ENCODE measurements around the gene DMGDH. TPM values are rescaled to one million over a fixed set of nuclear protein-coding genes. Genes with fewer than 3 reads are reported as not detected.

DMGDH gene
- total RNA-seq, result under 1 TPM; 0.23 to 0.30 TPM

DNA sequence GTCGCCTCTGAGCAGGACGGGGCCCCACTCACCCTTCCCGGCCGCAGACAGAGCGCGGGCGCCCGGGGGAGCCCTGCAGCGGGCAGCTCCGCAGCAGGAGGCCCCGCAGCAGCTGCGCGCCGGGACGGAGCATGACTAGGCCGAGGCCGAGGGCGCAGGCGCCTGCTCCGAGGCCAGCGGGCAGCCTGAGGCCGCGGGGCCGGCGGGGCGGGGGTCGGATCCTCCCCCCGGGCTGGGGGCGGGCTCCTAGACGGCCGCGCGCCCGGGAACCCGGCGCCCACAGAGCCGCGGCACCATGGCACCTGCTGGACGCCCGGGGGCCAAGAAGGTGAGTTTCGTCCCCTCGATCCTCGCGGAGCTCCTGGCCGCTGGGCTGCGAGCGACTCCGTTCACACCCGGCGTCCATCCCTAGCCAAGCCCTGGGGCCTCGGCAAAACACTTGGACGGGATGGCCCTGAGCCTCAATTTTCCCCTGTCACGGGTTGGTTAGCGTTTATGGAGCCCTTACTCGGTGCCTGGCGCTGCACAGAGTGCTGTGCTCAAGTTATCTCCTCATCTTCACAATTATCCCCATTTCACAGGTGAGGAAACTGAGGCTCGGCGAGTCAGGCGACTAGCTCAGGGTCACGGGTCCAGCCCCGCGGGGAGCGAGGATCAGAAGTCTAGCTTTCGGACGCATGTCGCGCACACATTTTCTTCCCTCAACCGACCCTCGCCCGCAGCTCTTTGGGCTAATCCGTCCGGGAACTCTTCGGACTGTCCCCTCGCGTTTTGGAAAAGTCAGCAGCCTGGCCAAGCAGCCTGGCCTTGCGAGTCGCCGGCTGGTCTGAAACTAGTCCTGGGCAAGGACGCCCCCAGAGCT is at the start of gene DMGDH, which contains the start of gene BHMT2:
TSS of gene DMGDH (minus strand) at position 187 of the 862 bp plus-strand sequence. CDS start at position 133, 54 bp downstream.
TSS of gene BHMT2 (plus strand) at position 280 of the 862 bp plus-strand sequence. CDS start at position 296, 16 bp downstream.
- Mint-ChIP-seq H3K4me3 (no peak within 1 kb of the TSS), H3K9me3 (no peaks in the 10 kb centered on the region), H3K36me3 (ENCODE audit: low read depth) (no peaks in the 10 kb centered on the region), H3K4me1 (no peaks in the 10 kb centered on the region), H3K27me3 (peaks cover 42% of the 10 kb centered on the region), H3K27ac (no peak within 1 kb of the TSS)
- ChIA-PET CTCF (no interaction called here), POLR2A (no interaction called here)
- DNase-seq, result no peak

DNA sequence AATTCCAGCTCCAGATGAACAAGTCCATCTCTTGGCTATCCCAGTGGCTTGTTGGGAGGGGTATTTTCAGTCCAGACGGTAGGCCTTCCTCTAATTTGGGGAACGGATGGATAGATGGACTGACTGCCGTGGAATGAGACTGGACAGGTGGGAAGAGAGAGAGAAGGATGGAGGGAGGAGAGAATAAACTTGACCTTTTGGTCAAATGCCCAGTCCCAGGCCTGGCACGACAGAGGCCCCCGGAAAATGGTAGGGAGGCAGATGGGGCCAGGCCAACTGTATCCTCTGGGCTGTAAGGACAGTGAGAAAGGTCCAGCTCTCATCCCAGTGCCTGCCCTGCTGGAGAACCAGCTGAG is 43.2 kb upstream of the DMGDH start:
- H3K4me1 Mint-ChIP-seq, result peaks cover 2% of the 10 kb centered on the region
- no peaks in the 10 kb centered on the region for H3K36me3 Mint-ChIP-seq (ENCODE audit: low read depth)
- no peaks in the 10 kb centered on the region for H3K9me3 Mint-ChIP-seq
- peaks cover 62% of the 10 kb centered on the region for H3K27me3 Mint-ChIP-seq
- ChIA-PET POLR2A (no interaction called here), CTCF (no interaction called here)
- DNase-seq, result no peak
- H3K4me3 Mint-ChIP-seq, result no peak overlapping the region
- no peak overlapping the region for H3K27ac Mint-ChIP-seq

DNA sequence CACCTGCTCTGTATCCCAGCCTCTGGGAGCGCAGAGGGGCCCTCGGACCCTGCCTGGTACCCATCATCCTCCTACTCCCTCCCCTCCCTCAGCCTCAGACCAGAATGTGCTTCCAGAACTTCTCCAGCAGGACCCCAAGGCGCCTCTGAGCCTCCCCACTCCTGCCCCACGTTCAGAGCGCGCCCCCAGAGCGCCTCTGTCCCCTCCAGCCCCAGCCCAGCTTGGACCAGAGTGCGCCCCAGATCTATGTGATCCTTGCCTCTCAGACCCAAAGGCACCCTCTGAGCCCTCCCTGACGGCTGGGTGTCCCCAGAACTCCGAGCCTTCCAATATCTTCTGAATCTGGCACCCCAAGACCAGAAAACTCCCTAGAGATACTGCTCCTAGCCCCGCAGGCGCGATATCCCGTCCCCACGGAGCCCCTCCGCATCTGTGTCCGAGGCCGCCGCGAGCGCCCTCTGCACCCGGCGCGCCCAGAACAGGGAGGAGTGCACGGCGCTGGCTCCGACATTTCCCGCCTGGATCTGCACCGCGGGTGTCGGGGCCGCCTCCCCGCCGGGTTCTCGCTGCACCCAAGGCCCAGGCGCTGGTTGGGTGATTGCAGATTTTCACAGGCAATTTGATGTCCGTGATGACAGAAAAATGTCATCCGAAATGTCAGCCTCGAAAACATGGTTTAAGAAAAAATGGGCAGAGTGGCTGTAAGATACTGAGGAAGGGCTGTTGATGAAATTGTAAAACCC is 42.7 kb upstream of the DMGDH start:
- ChIA-PET POLR2A (no interaction called here), CTCF (no interaction called here)
- no peak overlapping the region for H3K4me3 Mint-ChIP-seq
- no peaks in the 10 kb centered on the region for H3K36me3 Mint-ChIP-seq (ENCODE audit: low read depth)
- H3K4me1 Mint-ChIP-seq, result peaks cover 2% of the 10 kb centered on the region
- H3K27me3 Mint-ChIP-seq, result peaks cover 66% of the 10 kb centered on the region
- DNase-seq, result no peak
- no peaks in the 10 kb centered on the region for H3K9me3 Mint-ChIP-seq
- H3K27ac Mint-ChIP-seq, result no peak overlapping the region

DNA sequence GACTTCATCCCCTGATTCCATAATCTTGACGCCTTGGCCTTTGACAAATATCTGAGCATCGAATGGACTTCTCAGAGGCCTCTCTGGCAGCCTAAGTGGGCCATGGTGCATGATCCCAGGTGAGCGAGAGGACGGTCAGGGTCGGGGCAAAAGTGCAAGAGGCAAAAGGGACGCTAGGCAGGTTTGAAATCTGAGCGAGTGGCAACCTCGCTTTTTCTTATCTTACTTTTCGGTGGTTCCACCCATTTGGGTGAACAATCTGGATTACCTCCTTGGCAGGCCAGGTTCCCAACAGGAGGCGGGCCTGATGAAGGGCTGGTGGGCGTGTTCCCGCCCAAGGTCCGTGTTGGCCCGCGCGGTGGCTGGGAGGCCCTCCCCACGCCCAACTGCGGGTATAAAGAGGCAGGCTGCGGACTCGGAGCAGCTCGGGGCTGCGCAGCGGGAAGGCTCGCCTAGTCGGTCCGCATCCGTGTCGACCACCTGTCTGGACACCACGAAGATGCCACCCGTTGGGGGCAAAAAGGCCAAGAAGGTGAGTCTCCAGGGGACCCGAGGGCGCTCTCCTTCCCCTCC is 42.0 kb upstream of the DMGDH start, which contains the start of gene BHMT:
TSS of gene BHMT (plus strand) at position 423 of the 573 bp plus-strand sequence. CDS start at position 500, 77 bp downstream.
- H3K4me3 Mint-ChIP-seq, result no peak within 1 kb of the TSS
- CTCF ChIA-PET, result no interaction called here

DNA sequence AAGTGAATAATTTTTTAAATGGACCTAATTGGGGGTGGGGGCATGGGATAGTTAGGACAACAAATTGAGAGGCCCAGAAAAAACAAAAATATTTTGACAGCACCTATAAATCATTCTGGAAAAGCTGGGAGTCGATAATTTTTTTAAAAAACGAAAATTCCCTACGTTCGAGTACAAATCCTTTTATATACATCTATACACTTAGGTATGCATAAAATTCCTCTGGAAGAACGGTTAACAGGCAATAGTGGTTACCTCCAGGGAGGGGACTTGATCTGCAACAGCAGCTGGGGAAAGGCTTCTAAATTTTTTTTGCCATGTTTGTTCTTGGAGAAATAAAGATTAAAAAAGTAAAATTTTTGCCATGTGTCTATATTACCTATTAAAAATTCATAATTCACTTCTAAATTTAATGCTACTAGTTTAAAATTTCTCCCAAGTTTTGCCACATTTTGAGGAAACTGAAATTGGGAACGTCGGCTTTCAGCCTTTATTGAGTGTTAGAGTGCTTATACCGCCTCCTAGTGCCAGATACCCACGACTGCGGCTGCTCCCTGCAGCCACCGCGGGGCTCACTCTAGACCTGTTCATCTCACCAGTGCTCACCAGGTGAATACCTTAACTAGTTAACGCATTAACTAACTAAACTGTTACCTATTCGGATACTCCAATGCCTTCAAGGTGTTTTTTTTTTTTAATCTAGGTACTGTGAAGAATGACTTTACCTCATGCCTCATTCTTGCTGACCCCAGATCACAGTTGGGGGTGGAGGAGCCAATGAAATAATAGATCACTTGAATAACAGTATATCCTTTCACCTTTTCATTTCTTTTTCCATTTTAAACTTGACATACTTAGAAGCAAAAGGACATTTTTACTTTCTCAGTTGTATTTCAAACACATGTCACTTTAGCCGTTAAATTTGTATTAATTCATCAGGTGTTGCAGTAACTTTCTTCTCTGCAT is 40.3 kb upstream of the DMGDH start:
- Mint-ChIP-seq H3K27ac (no peak overlapping the region), H3K9me3 (no peaks in the 10 kb centered on the region), H3K36me3 (ENCODE audit: low read depth) (no peaks in the 10 kb centered on the region), H3K4me1 (peaks cover 6% of the 10 kb centered on the region), H3K27me3 (peaks cover 66% of the 10 kb centered on the region), H3K4me3 (no peak overlapping the region)
- CTCF ChIA-PET, result interaction anchor here (0.7 kb wide), 1 partner anchor 23 kb away, joined by 3 read pairs; no protein-coding TSS in a partner anchor
- POLR2A ChIA-PET, result no interaction called here
- peak; percentile 27 for DNase-seq

More for the DNA sequence above, 42.0 kb upstream of the DMGDH start, which contains the start of gene BHMT:
- no peak within 1 kb of the TSS for H3K27ac Mint-ChIP-seq
- H3K4me1 Mint-ChIP-seq, result peaks cover 6% of the 10 kb centered on the region
- H3K9me3 Mint-ChIP-seq, result no peaks in the 10 kb centered on the region
- DNase-seq, result no peak
- peaks cover 71% of the 10 kb centered on the region for H3K27me3 Mint-ChIP-seq
- H3K36me3 Mint-ChIP-seq (ENCODE audit: low read depth), result no peaks in the 10 kb centered on the region
- POLR2A ChIA-PET, result no interaction called here

DNA sequence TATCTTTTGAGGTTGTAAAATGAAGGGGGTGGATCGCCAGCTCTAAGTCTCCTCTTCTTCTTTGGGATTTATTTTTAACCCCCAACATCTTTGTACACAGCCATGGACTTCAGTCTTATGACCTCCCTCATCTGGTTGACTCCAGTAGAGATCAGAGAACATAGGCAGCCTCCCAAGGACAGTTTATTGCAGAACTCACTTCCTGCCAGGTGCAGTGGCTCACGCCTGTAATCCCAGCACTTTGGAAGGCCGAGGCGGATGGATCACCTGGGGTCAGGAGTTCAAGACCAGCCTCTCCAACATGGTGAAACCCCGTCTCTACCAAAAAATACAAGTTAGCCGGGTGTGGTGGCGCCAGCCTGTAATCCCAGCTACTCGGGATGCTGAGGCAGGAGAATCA is 39.3 kb upstream of the DMGDH start:
- H3K4me1 Mint-ChIP-seq, result peaks cover 6% of the 10 kb centered on the region
- ChIA-PET POLR2A (no interaction called here), CTCF (interaction anchor here (0.7 to 1.0 kb wide), 2 partner anchors 24 to 123 kb away, joined by 3 read pairs; no protein-coding TSS in a partner anchor)
- DNase-seq, result no peak
- no peaks in the 10 kb centered on the region for H3K9me3 Mint-ChIP-seq
- H3K4me3 Mint-ChIP-seq, result no peak overlapping the region
- H3K27me3 Mint-ChIP-seq, result peaks cover 63% of the 10 kb centered on the region
- no peak overlapping the region for H3K27ac Mint-ChIP-seq
- H3K36me3 Mint-ChIP-seq (ENCODE audit: low read depth), result no peaks in the 10 kb centered on the region

DNA sequence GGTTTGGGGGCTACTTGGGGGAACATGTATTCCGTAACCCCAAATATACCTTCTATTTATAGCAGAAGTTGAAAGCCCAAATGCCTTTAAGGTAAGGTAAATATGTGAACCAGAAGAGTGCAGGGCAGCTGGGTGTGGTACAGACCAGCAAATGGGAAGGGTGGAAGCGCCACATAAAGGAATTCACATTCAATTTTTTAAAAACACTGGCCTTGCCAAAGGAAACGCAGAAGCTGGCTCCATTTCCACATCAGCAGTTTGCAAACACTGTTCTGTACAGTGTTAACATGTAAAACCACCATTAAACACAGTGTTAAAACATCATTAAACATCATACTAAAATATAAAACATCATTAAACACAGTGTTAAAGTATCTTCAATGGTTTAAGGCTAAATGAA is 38.6 kb upstream of the DMGDH start:
- Mint-ChIP-seq H3K36me3 (ENCODE audit: low read depth) (no peaks in the 10 kb centered on the region), H3K4me3 (no peak overlapping the region), H3K27me3 (peaks cover 59% of the 10 kb centered on the region), H3K27ac (no peak overlapping the region), H3K9me3 (no peaks in the 10 kb centered on the region), H3K4me1 (peaks cover 6% of the 10 kb centered on the region)
- DNase-seq, result no peak
- ChIA-PET POLR2A (no interaction called here), CTCF (interaction anchor here (1.0 to 1.8 kb wide), 2 partner anchors 83 to 123 kb away, joined by 3 to 5 read pairs; no protein-coding TSS in a partner anchor)

DNA sequence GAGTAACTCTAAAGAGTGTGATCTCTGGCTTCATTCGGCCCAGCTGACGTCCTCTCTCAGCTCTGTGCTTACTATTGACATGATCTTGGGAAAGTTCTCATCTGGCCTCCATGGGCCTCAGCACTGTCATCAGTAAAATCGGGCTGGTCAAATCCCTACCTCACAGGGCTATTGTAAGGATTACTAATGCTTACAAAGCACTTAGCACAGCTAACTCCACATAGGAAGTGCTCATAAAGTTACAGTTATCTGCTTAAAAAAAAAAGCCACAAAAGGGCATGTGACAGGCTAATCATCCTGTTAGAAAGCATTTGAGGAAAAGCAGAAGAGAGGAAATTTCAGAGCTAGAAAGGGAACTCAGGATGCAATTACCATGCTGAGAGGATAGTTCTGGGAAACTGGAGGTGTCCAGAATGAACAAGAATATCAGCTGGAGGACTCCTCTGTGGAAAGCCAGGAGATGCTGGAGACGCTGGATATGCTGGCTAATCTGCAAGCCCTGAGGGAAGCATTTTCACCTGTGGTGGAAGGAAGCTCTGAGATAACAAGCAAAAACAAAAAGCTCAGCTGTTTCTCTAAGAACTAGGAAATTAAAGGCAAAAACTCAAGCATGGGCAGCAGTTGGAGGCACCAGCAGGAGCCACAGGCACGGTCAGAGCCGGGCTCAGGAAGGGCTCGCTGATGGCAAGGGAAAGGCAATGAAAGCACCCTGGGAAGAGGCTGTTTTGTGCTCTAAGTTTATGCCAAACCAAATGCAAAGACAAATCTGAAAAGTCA is 37.7 kb upstream of the DMGDH start:
- Mint-ChIP-seq H3K27ac (no peak overlapping the region), H3K9me3 (no peaks in the 10 kb centered on the region), H3K4me3 (no peak overlapping the region), H3K4me1 (peaks cover 6% of the 10 kb centered on the region), H3K36me3 (ENCODE audit: low read depth) (no peaks in the 10 kb centered on the region), H3K27me3 (peaks cover 53% of the 10 kb centered on the region)
- DNase-seq, result no peak
- ChIA-PET CTCF (interaction anchor here (1.3 to 3.3 kb wide), 3 partner anchors 26 to 85 kb away, joined by 3 to 18 read pairs (median 5); no protein-coding TSS in a partner anchor), POLR2A (interaction anchor here (1.5 kb wide), 1 partner anchor 122 kb away, joined by 4 read pairs; the partner anchor contains the start of gene ARSB)

DNA sequence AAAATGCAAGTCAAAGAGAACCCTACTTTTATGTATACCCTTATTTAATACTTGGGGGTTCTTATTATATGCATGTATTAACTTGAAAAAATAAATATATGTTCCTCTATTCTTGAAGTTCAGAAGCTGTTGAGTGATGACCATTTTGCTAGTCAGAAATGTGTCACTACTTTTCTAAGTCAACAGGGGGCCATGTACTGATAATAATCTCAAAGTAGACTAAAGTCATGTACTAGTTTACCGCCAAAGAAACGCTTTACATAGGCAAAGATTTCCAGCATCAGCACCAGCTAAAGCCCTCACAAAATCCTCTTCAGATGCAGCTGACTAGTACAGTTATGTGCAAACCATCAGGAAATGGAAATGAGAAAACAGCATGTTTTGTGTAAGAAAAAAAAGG is 36.4 kb upstream of the DMGDH start:
- Mint-ChIP-seq H3K27ac (no peak overlapping the region), H3K4me3 (no peak overlapping the region), H3K36me3 (ENCODE audit: low read depth) (no peaks in the 10 kb centered on the region), H3K27me3 (peaks cover 40% of the 10 kb centered on the region), H3K9me3 (no peaks in the 10 kb centered on the region), H3K4me1 (peaks cover 6% of the 10 kb centered on the region)
- ChIA-PET CTCF (interaction anchor here (1.3 to 3.3 kb wide), 2 partner anchors 27 to 83 kb away, joined by 3 to 18 read pairs; no protein-coding TSS in a partner anchor), POLR2A (interaction anchor here (1.5 kb wide), 1 partner anchor 121 kb away, joined by 4 read pairs; the partner anchor contains the start of gene ARSB)
- DNase-seq, result no peak

DNA sequence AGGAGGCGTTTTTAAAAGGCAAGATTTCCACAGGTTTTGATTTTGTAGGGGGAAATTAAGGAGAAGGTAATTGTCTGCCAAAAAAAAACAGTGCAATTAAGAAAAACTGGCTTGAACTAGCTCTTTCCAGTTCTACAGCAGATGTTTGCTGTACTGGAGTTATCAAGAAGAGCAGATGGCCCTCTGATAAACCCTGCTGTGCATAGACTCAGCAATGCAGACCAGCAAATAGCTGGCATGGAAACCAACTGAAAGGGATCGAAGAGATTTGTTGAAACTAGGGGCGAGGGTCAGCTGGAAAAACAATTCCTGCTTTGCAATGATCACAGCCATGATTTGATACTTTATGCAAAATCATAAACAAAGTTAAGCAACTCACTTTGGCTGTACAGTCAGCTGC is 24.3 kb upstream of the DMGDH start:
- Mint-ChIP-seq H3K36me3 (ENCODE audit: low read depth) (no peaks in the 10 kb centered on the region), H3K4me1 (no peaks in the 10 kb centered on the region), H3K27ac (no peak overlapping the region), H3K4me3 (no peak overlapping the region), H3K27me3 (peaks cover 16% of the 10 kb centered on the region), H3K9me3 (no peaks in the 10 kb centered on the region)
- CTCF ChIA-PET, result no interaction called here
- no peak for DNase-seq
- POLR2A ChIA-PET, result no interaction called here

DNA sequence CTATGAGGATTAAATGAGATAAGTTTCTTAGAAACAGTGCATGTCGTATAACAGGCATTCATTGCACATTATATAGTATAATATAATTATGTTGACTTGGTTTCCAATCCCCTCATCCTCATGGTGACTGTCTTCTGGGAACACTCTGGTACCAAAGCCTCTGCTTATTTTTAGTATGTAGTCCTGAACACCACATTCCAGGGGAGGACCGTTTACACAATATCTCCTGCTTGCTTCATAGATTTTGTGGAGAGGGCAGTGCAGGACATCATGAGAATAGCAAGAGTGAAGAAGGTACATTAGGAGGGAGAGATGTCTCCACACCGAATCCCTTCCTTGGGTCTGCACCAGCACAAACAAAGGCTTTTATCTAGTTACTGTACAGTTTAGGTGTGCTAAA is 21.6 kb upstream of the DMGDH start:
- Mint-ChIP-seq H3K9me3 (no peaks in the 10 kb centered on the region), H3K36me3 (ENCODE audit: low read depth) (no peaks in the 10 kb centered on the region)

More for the DNA sequence above, 21.6 kb upstream of the DMGDH start:
- no peak overlapping the region for H3K4me3 Mint-ChIP-seq
- H3K27me3 Mint-ChIP-seq, result peaks cover 19% of the 10 kb centered on the region
- ChIA-PET CTCF (interaction anchor here (1.4 kb wide), 1 partner anchor 42 kb away, joined by 3 read pairs; no protein-coding TSS in a partner anchor), POLR2A (no interaction called here)
- no peak overlapping the region for H3K27ac Mint-ChIP-seq
- no peak for DNase-seq
- no peaks in the 10 kb centered on the region for H3K4me1 Mint-ChIP-seq
